Measurements from ENCODE around the gene OR10A6. TPM values are rescaled to one million over a fixed set of nuclear protein-coding genes. Genes with fewer than 3 reads are reported as not detected.

Gene OR10A6
- total RNA-seq, 1 experiment from 2014 or later, result not detected

GRCh38 chr11:7949934-7950333, 18.9 kb upstream of the OR10A6 start:
- Histone ChIP-seq H3K4me1 (ENCODE audit: insufficient read depth, low read length, poor library complexity, severe bottlenecking) (no peaks in the 10 kb centered on the region), H3K9me3 (ENCODE audit: low read depth, low read length, poor library complexity, severe bottlenecking) (no peaks in the 10 kb centered on the region), H3K36me3 (ENCODE audit: insufficient read depth, low read length, poor library complexity, severe bottlenecking) (no peaks in the 10 kb centered on the region), H3K27ac (ENCODE audit: low read depth, low read length, poor library complexity, severe bottlenecking) (no peak overlapping the region), H3K27me3 (replicated peaks; ENCODE audit: insufficient read depth, low read depth, low read length, poor library complexity) (no peaks in the 10 kb centered on the region), H3K4me3 (ENCODE audit: low read depth, low read length, poor library complexity, severe bottlenecking) (no peak overlapping the region)
- no peak for DNase-seq (ENCODE audit: low spot score)
- TF ChIP-seq CTCF (conservative IDR thresholded peaks at IDR 0.05; ENCODE audit: low read depth, low read length) (no peak), EZH2 (IDR thresholded peaks at IDR 0.05; ENCODE audit: borderline replicate concordance, low read depth, low read length, poor library complexity, severe bottlenecking) (no peak)
- intact Hi-C loops (cut with micrococcal nuclease; ENCODE audit: unreplicated experiment), result no loop called here
- no TSS peak for BruUV-seq (replicated peaks)
- POLR2A ChIA-PET (ENCODE audit: low non-redundant PET), result no interaction called here
- CTCF ChIA-PET, result no interaction called here

DNA sequence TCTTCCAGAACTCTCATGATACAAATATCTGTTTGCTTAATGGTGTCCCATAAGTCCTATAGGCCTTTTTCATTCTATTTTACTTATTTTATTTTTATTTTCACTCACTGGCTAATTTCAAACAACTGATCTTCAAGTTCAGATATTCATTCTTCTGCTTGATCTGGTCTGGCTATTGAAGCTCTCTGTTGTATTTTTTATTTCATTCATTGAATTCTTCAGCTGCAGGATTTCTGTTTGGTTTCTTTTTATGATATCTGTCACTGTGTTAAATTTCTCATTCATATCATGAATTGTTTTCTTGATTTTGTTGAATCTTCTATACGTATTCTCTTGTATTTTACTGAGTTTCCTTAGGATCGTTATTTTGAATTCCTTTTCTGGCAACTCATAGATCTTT, 13.1 kb upstream of the OR10A6 start:
- no peak for DNase-seq (ENCODE audit: low spot score)
- no peak overlapping the region for H3K4me3 ChIP-seq (ENCODE audit: low read depth, low read length, poor library complexity, severe bottlenecking)
- H3K4me1 ChIP-seq (ENCODE audit: insufficient read depth, low read length, poor library complexity, severe bottlenecking), result no peaks in the 10 kb centered on the region
- no peak overlapping the region for H3K27ac ChIP-seq (ENCODE audit: low read depth, low read length, poor library complexity, severe bottlenecking)
- ChIA-PET POLR2A (ENCODE audit: low non-redundant PET) (interaction anchor here (0.8 kb wide), 1 partner anchor 588 kb away, joined by 4 read pairs; no protein-coding TSS in a partner anchor), CTCF (no interaction called here)
- TF ChIP-seq CTCF (conservative IDR thresholded peaks at IDR 0.05; ENCODE audit: low read depth, low read length), result no peak
- no peak for TF ChIP-seq EZH2 (IDR thresholded peaks at IDR 0.05; ENCODE audit: borderline replicate concordance, low read depth, low read length, poor library complexity, severe bottlenecking)
- peaks cover 15% of the 10 kb centered on the region for H3K27me3 ChIP-seq (replicated peaks; ENCODE audit: insufficient read depth, low read depth, low read length, poor library complexity)
- intact Hi-C loops (cut with micrococcal nuclease; ENCODE audit: unreplicated experiment), result no loop called here
- H3K9me3 ChIP-seq (ENCODE audit: low read depth, low read length, poor library complexity, severe bottlenecking), result no peaks in the 10 kb centered on the region
- no peaks in the 10 kb centered on the region for H3K36me3 ChIP-seq (ENCODE audit: insufficient read depth, low read length, poor library complexity, severe bottlenecking)
- BruUV-seq (replicated peaks), result no TSS peak

GRCh38 chr11:7941608-7942007, 10.5 kb upstream of the OR10A6 start, which contains the start of gene OR10A3:
Gene OR10A3, minus strand, starts transcription at chr11:7941708. Its CDS starts 2,188 bp downstream, at chr11:7939520.
- DNase-seq (ENCODE audit: low spot score), result no peak
- ChIA-PET CTCF (no interaction called here), POLR2A (ENCODE audit: low non-redundant PET) (no interaction called here)
- H3K4me3 ChIP-seq (ENCODE audit: low read depth, low read length, poor library complexity, severe bottlenecking), result no peak within 1 kb of the TSS
- no peak for TF ChIP-seq EZH2 (IDR thresholded peaks at IDR 0.05; ENCODE audit: borderline replicate concordance, low read depth, low read length, poor library complexity, severe bottlenecking)
- TF ChIP-seq CTCF (conservative IDR thresholded peaks at IDR 0.05; ENCODE audit: low read depth, low read length), result no peak
- H3K4me1 ChIP-seq (ENCODE audit: insufficient read depth, low read length, poor library complexity, severe bottlenecking), result no peaks in the 10 kb centered on the region
- intact Hi-C loops (cut with micrococcal nuclease; ENCODE audit: unreplicated experiment), result no loop called here
- H3K27me3 ChIP-seq (replicated peaks; ENCODE audit: insufficient read depth, low read depth, low read length, poor library complexity), result peaks cover 15% of the 10 kb centered on the region
- no TSS peak for BruUV-seq (replicated peaks)
- no peaks in the 10 kb centered on the region for H3K36me3 ChIP-seq (ENCODE audit: insufficient read depth, low read length, poor library complexity, severe bottlenecking)
- H3K27ac ChIP-seq (ENCODE audit: low read depth, low read length, poor library complexity, severe bottlenecking), result no peak within 1 kb of the TSS
- no peaks in the 10 kb centered on the region for H3K9me3 ChIP-seq (ENCODE audit: low read depth, low read length, poor library complexity, severe bottlenecking)

All from A673 (cell line).